Testis (tissue), 2 donors: Measurements from ENCODE around the gene RC3H2.

Experiments used
- POLR2A ChIP-seq: fragments of 450-650 bp; IDR thresholded peaks from one replicate; pipeline ENCODE4 v1.6.1; 2017; ENCODE audit warnings: antibody characterized with exemption, mild to moderate bottlenecking, moderate library complexity
- TF ChIP-seq, protein P1 (sequence below), 3 experiments: fragments of 450-650 bp in 2 of 3; fragments of 200-600 bp in 1 of 3; sonication (generic) in 1 of 3; IDR thresholded peaks; one replicate each; pipeline ENCODE4 v1.5.1; 2016 to 2019; ENCODE audit warnings: antibody characterized with exemption in 3 of 3, mild to moderate bottlenecking in 2 of 3, moderate library complexity in 1 of 3

DNA sequence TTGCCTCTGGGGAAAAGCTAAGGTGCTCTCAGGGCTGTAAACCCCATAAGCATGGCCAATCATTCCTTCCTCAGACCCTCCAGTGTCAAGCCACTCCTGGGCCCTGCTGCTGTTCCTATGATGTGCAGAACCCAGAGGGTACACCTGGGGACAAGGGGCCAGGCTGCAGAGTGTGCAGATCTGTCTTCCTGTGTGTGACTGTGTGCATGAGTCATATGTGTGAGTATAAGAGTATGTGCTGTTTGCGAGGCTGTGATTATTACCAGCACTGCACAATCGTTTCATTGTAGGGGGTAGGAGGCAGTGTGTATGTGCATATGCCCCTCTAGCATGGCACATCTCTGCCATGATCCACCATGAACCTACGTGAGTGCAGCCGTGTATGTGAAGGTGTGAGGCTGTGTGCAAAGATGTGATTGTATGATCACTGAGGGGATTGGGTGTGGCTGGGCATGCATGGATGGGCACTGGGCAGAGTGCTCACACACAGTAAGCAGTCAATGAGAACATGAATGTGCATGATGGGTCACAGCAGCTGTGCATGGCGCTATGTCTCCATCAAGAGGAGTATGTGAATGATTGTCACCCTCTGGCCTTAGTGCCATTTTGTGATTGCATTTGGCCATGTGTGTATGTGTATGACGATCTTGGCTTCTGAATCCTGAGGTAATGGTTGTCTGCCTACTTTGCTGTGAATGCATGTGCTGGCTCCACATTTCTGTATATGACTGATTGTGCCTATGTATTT is 107.7 kb downstream of the RC3H2 start:
- TF ChIP-seq POLR2A: no peak
- TF ChIP-seq, protein P1, sequence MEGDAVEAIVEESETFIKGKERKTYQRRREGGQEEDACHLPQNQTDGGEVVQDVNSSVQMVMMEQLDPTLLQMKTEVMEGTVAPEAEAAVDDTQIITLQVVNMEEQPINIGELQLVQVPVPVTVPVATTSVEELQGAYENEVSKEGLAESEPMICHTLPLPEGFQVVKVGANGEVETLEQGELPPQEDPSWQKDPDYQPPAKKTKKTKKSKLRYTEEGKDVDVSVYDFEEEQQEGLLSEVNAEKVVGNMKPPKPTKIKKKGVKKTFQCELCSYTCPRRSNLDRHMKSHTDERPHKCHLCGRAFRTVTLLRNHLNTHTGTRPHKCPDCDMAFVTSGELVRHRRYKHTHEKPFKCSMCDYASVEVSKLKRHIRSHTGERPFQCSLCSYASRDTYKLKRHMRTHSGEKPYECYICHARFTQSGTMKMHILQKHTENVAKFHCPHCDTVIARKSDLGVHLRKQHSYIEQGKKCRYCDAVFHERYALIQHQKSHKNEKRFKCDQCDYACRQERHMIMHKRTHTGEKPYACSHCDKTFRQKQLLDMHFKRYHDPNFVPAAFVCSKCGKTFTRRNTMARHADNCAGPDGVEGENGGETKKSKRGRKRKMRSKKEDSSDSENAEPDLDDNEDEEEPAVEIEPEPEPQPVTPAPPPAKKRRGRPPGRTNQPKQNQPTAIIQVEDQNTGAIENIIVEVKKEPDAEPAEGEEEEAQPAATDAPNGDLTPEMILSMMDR (IDR thresholded peaks at IDR 0.05): no peak
